NCI-H187 treated with DMSO at 0.1 percent for 48 hours (cell line): Measurements from ENCODE around the gene ITCH.
A peak's percentile ranks its signal among the peaks of the same experiment; 100 is the strongest.
"Not testable (repeated sequence)": the region's sequence is repeated elsewhere in the genome, so short reads cannot be mapped to it uniquely, and the experiment has no call there.

ENCODE experiments used
- DNase-seq: peaks from one replicate; lab custom pipeline; 2025; lab: John Stamatoyannopoulos, UW

ITCH gene

DNA sequence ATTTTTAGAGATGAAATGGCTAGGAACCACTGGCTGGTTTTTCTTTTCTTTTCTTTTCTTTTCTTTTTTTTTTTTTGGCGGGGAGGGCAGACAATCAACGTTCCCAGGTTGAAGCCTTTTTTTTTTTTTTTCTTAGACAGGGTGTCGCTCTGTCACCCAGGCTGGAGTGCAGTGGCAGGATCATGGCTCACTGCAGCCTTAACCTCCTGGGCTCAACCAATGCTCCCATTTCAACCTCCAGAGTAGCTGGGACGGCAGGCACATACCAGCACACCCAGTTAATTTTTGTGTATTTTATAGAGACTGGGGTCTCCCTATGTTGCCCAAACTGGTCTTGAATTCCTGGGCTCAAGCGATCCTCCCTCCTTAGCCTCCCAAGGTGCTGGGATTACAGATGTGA lies 18.8 kb upstream of the ITCH start:
- no peak for DNase-seq

DNA sequence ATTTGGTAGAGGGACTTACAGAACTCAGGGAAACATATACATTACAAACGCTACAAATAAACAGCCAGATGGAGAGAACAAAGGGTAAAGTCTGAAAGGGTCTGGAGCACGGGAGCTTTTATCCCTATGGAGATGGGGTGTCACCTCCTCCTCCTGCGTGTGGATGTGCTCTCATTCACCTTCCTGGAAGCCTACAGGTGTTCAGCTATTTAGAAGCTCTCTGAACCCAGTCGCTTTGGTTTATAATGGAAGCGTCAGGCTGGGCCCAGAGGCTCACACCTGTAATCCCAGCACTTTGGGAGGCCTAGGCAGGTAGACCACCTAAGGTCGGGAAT lies 17.7 kb upstream of the ITCH start:
- no peak for DNase-seq

DNA sequence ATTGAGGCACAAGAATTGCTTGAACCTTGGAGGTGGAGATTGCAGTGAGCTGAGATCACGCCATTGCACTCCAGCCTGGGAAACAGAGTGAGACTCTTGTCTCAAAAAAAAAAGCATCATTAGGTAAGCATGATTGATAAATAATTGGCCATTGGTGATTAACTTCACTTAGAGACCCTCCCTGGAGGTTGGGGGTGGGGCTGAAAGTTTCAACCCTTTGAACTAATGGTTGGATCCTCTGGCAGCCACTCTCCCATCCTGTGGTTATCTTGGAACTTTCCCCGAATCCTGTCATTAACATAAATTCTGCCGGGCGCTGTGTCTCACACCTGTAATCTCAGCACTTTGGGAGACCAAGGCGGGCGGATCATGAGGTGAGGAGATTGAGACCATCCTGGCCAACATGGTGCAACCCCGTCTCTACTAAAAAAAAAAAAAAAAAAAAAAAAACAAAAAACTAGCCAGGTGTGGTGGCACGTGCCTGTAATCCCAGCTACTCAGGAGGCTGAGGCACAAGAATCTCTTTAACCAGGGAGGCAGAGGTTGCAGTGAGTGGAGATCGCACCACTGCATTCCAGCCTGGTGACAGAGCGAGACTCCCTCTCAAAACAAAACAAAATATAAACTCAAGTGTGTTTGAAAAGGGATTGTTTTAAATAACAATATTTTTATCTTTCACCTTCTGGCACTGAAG lies 17.1 kb upstream of the ITCH start:
- DNase-seq = not testable (repeated sequence)

DNA sequence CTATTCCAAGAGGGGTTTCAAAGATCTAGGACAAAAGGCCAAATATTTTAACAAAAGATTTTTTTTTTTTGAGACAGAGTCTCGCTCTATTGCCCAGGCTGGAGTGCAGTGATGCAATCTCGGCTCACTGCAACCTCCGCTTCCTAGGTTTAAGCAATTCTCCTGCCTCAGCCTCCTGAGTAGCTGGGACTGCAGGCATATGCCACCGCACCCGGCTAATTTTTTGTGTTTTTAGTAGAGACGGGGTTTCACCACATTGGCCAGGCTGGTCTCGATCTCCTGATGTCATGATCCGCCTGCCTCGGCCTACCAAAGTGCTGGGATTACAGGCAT lies 16.6 kb upstream of the ITCH start:
- not testable (repeated sequence) for DNase-seq

DNA sequence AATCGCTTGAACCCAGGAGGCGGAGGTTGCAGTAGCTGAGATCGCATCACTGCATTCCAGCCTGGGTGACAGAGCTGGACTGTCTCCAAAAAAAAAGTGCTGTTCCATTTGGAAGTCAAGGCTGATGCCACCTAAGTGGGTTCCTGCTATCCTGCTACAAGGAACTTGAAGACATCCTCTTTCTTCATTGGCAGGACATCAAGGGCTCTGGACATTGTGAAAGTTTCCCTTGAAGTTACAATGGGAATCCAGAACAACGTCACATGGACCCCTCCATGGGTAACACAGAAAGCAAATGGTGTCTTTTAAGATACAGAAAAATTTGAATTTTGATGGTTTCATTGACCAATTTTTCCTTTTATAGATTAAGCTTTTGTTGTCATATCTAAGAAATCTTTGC lies 15.5 kb upstream of the ITCH start:
- no peak for DNase-seq

DNA sequence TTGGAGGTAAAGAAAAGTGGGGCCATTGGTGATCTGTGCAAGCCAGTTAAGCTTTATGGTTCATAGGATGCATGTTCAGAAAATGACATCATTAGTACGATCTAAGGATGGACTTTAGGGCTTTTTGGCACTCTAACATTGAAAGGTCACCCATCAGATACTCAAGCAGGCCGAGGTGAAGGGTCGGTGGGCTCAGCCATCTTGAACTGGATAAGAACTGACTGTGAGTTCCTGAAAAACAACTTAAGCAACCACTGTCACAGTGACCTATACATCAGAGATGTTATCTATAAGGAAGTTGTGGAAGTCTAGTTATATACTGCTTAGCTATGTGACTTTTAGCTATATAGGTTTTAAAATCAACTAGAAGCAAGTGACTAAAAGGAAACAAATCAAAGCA lies 13.0 kb upstream of the ITCH start:
- no peak for DNase-seq

DNA sequence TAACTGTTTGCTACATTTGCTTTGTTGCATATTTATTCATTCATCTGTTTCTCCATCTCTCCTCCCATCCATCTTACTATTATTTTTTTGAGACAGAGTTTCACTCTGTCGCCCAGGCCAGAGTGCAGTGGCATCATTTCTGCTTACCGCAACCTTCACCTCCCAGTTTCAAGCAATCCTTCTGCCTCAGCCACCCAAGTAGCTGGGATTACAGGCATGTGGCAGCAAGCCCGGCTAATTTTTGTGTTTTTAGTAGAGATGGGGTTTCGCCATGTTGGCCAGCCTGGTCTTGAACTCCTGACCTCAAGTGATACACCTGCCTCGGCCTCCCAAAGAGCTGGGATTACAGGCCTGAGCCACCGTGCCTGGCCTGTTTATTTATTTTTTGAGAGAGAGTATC lies 9.6 kb upstream of the ITCH start:
- not testable (repeated sequence) for DNase-seq

DNA sequence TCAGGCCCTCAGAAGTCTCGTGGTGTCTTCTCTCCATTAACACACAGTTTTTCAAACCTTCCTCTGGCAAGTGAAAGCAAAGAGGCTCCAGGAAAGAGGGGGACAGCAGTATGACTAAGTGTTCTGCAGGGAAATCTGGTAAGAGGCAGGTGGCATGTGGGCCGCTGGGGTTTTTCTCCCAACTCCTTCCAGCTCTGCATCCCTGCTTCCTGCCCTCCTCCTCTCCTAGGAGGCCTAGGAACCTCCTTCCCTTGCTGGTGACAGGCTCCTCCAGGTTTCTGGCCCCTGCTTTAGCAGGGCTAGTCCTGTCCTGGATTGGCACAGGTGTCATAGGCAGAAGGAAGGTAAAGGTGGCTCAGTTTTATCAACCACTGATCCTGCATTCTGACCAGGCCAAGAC lies 7.6 kb upstream of the ITCH start:
- no peak for DNase-seq

DNA sequence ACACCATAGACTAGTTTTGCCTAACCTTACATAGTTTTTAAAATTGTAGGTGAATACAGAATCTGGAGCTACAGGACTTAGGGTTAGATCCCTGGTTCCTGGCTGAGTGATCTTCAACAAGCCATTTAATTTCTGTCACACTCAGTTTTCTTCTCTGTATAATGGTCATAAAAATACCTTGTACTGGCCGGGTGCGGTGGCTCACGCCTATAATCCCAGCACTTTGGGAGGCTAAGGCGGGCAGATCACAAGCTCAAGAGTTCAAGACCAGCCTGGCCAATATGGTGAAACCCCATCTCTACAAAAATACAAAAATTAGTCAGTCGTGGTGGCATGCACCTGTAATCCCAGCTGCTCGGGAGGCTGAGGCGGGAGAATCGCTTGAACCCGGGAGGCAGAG lies 3.3 kb upstream of the ITCH start:
- DNase-seq = not testable (repeated sequence)

DNA sequence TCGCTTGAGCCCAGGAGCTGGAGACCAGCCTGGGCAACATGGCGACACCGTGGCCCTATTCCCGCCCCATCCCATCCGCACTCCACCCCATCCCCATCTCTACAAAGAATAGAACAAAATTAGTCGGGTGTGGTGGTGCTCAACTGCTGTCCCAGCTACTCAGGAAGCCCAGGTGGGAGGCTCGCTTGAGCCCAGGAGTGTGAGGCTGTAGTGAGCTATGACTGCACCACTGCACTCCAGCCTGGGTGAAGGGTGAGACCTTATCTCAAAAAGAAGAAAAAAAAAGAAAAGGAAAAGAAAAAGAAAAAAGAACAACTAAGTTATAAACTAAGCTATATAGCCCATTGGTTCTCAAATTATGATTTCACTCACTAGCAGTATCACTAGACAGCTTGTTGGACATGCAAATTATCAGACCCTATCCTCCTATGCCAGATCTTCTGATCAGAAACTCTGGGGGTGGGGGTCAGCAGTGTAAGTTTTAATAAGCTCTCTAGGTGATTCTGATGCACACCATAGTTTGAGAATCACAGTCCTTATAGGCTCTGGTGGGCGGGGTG lies 491 bp upstream of the ITCH start:
- no peak for DNase-seq

DNA sequence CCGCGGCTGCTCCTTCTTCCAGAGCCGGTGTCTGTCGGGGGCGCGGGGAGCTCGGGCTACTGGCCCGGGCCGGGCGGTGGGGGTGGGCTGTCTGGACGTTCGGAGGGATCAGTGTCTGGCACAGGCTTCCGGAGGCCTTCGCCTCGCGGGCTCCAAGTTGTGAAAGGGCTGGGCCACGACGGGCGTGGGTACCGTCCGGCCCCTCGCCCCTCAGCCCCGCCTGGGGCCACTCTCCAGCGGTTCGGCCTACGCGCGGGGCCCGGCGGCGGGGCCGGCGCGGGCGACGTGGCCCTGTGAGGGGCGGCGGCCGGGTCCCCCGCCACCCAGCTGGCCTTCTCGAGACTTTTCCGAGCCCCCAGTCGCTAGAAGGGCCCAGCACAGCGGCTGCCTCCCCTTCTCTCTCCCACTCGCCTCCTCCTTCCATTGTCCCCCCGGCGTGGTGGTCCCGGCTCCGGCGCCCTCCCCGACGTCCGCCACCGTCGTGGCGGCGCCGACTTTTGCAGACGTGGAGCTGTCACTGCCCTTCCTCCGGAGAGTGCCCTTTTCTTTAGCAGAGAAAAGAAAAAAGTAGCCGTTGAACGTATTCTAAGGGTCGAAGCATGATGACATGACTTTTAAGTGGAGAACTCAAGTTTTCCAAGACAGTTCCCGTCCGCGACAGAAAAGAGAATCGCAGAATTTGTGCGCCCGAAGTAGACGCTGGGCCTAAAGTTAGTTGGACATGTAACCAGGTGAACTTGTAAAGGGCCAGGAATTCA lies 571 bp downstream of the ITCH start:
- DNase-seq = no peak

DNA sequence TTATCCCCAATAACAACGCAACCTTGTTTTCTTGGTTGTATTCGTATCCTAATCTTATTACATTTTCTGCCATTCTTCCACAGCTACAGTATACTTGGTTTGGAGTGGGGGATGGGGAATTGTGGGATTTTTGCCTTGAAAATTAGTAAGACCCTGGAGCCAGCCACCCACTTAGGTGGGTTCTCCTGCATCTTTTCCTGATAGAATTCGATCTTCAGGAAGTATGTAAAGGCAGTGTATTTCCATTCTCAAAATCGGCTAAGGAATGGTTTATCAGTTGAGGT lies 1.1 kb downstream of the ITCH start:
- DNase-seq = no peak

DNA sequence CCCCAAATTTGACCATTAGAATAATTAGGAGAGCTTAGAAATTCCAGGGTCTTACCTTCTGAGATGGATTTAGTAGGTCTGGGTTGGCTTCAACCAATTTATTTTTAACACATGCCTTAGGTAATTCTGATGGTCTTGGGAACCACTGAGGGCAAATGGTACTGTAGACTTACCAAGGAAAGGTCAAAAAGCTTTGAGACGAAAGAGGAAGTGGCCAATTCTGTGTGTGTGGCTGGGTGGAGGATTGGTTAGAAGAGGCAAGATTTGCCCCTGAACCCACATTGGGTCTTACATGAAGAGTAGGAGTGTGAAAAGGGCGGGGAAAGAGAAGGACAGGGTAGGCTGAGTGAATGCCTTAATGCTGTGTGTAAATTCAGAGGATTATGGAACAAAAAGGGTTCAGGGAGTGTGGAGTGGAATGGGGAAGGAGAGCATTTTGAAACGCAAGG lies 2.7 kb downstream of the ITCH start:
- no peak for DNase-seq

DNA sequence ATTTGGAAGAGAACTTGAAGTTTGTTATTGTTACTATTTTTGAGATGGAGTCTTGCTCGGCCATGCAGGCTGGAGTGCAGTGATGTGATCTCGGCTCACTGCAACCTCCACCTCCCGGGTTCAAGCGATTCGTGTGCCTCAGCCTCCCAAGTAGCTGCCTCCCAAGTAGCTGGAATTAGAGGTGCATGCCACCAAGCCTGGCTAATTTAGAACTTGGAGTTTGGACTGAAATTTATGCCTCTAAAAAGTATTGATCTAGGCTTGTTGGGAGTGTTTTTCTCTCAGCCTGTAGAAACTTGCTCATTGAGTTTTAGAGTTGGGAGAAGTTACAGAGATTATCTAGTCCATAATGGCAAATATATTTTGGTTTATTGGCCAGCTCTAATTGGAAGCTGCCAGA lies 4.1 kb downstream of the ITCH start:
- no peak for DNase-seq

DNA sequence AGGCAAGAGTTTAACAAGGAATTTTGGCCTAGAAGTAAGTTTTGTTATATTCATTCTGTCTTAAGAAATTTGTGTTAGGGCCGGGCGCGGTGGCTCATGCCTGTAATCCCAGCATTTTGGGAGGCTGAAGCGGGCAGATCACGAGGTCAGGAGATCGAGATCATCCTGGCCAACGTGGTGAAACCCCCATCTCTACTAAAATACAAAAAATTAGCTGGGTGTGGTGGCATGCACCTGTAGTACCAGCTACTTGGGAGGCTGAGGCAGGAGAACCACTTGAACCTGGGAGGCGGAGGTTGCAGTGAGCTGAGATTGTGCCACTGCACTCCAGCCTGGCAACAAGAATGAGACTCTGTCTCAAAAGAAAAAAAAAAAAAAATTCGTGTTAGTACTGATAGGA lies 4.8 kb downstream of the ITCH start:
- not testable (repeated sequence) for DNase-seq

DNA sequence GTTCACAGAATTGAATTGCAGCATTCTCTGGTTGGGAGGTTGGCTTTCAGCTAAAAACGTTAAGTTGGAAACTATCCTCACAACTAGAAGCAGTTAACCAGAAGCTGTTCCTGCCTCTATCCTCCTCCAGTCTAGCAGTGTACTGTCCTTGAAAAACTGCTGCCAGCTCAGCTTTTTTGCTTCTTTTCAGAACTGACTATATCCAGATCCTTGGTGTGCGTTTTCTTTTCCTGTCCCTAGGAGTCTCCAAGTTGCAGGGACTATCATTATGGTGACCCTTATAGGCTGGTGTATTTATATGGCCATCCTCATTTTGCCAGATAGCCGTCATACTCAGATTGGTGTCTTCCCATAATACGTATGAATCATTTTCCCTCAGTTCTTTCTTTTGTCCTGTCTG lies 5.5 kb downstream of the ITCH start:
- no peak for DNase-seq

DNA sequence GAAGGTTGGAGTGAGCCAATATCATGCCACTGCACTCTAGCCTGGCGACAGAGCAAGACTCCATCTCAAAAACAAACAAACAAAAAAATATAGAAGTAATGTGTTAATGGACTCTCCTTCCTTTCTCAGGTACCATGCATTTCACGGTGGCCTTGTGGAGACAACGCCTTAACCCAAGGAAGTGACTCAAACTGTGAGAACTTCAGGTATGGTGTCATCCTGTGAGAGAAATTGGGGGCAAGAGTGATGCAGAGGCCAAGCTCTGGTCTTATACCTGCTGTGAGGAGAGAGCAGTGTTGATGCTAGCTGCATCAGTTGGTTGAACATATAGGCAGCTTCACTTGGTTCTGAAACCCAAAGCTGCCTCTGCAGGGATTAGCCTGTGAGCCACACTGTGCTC lies 6.2 kb downstream of the ITCH start:
- DNase-seq = no peak

DNA sequence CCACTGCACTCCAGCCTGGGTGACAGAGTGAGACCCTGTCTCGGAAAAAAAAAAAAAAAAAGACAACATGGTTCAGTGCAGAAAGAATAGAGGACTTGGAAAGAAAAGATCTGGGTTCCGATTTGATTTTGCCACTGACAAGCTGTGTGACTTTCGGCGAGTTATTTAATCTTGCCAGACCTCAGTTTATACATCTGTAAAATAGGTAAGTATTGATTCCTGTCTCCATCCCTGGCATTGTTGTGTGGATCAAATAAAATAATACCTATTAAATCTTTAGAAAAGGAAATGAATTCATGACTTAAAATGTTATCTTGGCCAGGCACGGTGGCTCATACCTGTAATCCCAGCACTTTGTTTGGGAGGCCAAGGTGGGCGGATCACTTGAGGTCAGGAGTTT lies 7.0 kb downstream of the ITCH start:
- no peak for DNase-seq

DNA sequence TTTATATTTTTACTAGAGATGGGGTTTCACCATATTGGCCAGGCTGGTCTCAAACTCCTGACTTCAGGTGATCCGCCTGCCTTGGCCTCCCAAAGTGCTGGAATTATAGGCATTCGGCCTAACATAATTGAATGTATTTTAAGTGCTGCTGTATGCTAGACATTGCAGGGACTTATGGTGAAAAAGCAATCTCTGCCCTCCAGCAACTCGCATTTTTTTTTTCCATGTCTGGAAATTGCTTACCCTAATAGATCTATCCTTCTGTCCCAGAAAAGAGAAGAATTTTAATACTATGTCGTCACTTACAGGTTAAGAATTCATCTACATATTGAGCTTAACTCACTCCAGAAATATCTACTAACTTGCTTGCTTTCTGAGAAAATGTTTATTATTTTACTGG lies 10.4 kb downstream of the ITCH start:
- no peak for DNase-seq

DNA sequence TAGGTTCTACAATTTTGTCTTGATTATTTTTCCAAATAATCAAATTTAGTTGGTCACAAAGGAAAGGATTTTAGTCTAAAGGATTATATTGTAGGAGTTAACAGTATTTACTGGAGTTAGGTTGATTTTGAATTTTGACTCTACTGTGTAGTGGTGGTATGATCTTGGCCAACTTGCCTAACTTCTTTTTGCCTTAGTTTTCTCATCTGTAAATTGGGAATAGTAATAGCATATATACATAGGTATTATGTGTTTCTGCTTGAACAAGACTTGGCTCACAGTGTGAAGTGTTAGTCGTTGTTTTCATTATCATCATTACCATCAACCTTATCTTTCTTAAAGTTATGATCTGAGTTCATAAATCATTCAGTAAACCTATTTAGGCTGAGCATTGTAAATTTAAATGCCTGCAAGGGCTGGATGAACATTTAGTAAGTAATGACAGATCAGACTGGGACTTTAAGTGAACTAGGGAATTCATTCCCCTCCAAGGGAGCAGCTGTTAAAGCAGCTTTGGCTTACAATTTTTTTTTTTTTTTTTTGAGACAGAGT lies 11.2 kb downstream of the ITCH start:
- DNase-seq = no peak

DNA sequence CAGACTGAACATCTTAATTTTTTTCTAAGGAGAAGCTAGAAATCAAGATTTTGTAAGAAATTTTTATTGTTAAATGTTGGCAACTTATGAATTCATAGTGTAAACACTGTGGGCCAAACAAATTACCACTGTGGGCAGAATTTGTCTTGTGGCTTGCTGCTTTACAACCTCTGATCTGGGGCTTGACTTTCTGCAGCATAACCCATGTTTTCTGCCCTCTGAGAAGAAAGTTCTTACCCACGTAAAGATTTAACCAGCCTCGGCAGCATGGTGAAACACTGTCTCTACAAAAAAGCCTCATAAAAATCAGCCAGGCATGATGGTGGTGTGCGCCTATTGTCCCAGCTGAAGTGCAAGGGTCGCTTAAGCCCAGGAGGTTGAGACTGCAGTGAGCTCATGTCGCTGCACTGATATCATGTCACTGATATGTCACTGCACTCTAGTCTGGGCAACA lies 12.9 kb downstream of the ITCH start:
- DNase-seq = peak; percentile 6

DNA sequence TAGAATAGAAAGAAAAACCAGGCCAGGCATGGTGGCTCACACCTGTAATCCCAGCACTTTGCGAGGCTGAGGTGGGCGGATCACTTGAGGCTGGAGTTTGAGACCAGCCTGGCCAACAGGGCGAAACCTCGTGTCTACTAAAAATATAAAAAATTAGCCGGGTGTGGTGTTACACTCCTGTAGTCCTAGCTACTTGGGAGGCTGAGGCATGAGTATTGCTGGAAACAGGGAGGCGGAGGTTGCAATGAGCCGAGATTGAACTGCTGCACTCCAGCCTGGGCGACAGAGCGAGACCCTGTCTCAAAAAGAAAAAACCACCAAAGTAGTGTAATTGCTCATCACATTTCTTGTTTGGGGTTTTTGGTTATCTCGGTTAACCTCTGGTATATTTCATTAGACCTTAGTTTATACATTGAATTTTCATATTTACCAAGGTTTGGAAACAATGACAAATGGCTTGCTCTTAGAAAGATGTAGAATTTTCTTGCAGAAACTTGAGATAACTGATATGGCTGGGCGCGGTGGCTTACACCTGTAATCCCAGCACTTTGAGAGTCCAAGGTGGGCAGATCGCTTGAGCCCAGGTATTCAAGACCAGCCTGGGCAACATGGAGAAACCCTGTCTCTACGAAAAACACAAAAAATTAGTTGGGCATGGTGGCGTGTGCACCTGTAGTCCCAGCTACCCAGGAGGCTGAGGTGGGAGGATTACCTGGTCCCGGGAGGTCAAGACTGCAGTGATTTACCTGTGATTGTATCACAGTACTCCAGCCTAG lies 14.2 kb downstream of the ITCH start:
- DNase-seq = no peak

DNA sequence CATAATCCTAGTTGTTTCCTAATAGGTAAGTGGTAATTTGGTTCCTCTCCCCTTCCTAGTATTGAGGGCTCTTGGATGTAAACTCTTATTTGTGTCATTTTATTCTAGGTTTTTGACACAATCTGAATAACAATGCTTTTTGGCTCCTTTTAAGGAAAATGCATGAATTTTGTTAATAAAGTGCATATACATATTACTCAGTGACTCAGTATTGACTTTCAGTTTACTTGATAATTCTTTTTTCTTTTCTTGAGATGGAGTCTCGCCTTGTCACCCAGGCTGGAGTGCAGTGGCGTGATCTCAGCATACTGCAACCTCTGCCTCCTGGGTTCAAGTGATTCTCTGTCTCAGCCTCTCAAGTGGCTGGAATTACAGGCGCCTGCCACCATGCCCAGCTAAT lies 19.1 kb downstream of the ITCH start:
- no peak for DNase-seq
